GM12891 (cell line): ENCODE data around the gene MTMR3.

Source experiments
- DNase-seq: peaks from one replicate; pipeline ENCODE4 v3.0.0; 2011; ENCODE audit warnings: low spot score; ENCODE audit not compliant: insufficient read length
- FAIRE-seq: peaks from 2 replicates; lab custom pipeline; 2011; peaks lifted over from hg19 to GRCh38; lab: Jason Lieb, UNC
- PAX5 ChIP-seq: IDR thresholded peaks from 2 replicates; pipeline ENCODE4 v1.6.1; 2011; ENCODE audit warnings: low read length, moderate library complexity, mild to moderate bottlenecking; ENCODE audit not compliant: insufficient read depth, severe bottlenecking
- POLR2A ChIP-seq: IDR thresholded peaks from 2 replicates; pipeline ENCODE4 v1.6.1; 2011; ENCODE audit warnings: low read depth, low read length, control low read depth
- POLR2AphosphoS5 ChIP-seq: IDR thresholded peaks from 2 replicates; pipeline ENCODE4 v1.6.1; 2011; ENCODE audit warnings: low read depth, low read length, control low read depth
- POU2F2 ChIP-seq: IDR thresholded peaks from 2 replicates; pipeline ENCODE4 v1.6.1; 2011; ENCODE audit warnings: low read depth, mild to moderate bottlenecking, control low read depth, low read length, moderate library complexity
- SPI1 ChIP-seq: IDR thresholded peaks from 2 replicates; pipeline ENCODE4 v1.6.1; 2011; ENCODE audit warnings: low read depth, low read length, control low read depth
- TAF1 ChIP-seq: IDR thresholded peaks from 2 replicates; pipeline ENCODE4 v1.6.1; 2011; ENCODE audit warnings: low read depth, low read length, control low read depth

Gene MTMR3

DNA sequence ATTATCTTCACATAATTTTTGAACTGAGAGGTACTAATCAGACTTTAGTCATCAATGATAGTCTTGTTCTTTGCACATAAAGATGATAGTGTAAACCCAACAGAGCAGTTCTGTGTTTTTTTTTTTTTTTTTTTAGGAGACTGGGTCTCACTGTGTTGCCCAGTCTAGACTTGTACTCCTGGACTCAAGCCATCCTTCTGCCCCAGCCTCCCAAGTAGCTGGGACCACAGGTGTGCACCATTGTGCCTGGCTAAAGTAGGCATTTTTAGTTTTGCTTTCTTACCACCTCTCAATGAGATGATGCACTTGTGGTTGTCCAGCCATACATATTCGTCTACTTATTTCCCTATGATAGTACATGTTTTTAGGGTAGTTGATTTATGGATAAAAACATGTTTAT is 50.6 kb downstream of the MTMR3 start:
- TF ChIP-seq TAF1 (no peak), SPI1 (no peak), POLR2AphosphoS5 (no peak), PAX5 (no peak), POLR2A (no peak), POU2F2 (no peak)
- DNase-seq = no peak
- peak; percentile 35 for FAIRE-seq

GRCh38 chr22:29934596-29934995 is 51.6 kb downstream of the MTMR3 start:
- DNase-seq = no peak
- TF ChIP-seq TAF1 (no peak), POU2F2 (no peak), POLR2A (no peak)
- no peak for FAIRE-seq

DNA sequence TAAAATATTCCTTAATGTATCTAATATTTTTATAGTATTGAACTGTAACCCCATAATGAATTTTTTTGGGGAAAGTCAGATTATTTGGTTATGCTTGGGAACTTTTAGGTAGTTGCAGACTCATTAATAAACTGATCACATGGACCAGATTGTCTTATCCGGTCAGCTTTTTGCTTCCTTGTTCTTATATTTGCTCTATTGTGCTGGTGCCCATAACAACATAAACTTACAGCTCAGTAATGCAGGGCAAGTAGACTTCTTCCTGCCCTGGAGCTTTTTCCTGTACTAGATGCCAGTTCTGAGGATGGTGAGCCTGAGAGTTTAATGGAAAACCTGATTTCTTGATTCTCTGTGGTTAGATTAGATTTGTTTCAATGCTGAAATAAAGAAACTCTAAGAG is 53.2 kb downstream of the MTMR3 start:
- no peak for DNase-seq
- no peak for TF ChIP-seq PAX5
- TF ChIP-seq TAF1 = no peak
- TF ChIP-seq POU2F2 = no peak
- no peak for TF ChIP-seq POLR2AphosphoS5
- TF ChIP-seq POLR2A = no peak
- TF ChIP-seq SPI1 = no peak
- no peak for FAIRE-seq

GRCh38 chr22:29937940-29938693 is 55.1 kb downstream of the MTMR3 start:
- DNase-seq = peak; percentile 22
- peak; percentile 84 for FAIRE-seq
- peak; percentile 72 for TF ChIP-seq POU2F2
- TF ChIP-seq SPI1 = no peak

DNA sequence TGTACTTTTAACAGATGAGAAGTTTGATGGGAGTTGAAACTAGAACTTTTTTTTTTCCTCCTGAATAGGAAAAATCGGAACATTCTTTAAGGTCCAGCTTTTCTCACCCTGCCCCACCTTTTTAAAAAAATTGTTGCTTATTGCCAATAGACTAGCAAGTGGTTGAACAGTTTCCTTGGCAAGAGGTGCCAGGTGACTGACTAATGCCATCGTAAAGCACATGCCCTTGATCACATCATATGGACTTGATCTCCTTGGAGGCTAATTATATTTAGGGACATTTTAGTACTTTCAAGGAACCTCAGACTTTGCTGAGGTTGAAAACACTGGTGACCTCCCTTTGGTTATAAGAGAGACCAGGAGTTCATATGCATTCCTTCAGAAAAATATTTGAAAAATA is 57.6 kb downstream of the MTMR3 start:
- TF ChIP-seq POLR2A (no peak), POLR2AphosphoS5 (no peak), PAX5 (no peak), POU2F2 (no peak), TAF1 (no peak), SPI1 (no peak)
- DNase-seq (no peak), FAIRE-seq (no peak)

- FAIRE-seq (no peak), DNase-seq (no peak)
- no peak for TF ChIP-seq SPI1
- TF ChIP-seq TAF1 = no peak
- TF ChIP-seq POU2F2 = no peak
- no peak for TF ChIP-seq PAX5
- no peak for TF ChIP-seq POLR2A
- no peak for TF ChIP-seq POLR2AphosphoS5
Observed at GRCh38 chr22:29944339-29944738, 61.4 kb downstream of the MTMR3 start.

GRCh38 chr22:29945435-29945834 is 62.5 kb downstream of the MTMR3 start:
- FAIRE-seq = no peak

DNA sequence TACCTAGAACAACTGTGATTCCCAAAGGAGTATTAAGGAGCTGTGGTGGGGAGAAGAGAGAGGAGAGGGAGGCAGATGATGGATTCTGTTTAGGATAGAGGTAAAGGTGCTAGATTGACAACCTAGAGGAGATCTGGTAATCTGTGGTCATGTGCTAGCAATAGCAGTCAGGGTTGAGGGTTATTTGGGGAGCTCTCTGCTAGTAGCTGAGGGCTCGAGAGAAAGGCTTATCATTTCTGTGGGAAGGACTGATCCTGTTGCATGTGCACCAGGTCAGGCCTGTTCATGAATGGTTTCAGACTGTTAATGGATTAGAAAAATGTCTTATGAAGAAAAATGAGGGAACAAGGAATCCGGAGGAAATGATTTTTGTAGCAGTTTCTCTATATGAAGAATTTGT is 63.2 kb downstream of the MTMR3 start:
- TF ChIP-seq SPI1 (no peak), PAX5 (no peak), TAF1 (no peak), POLR2AphosphoS5 (no peak), POU2F2 (no peak), POLR2A (no peak)
- FAIRE-seq (no peak), DNase-seq (no peak)

More at GRCh38 chr22:29945435-29945834, 62.5 kb downstream of the MTMR3 start:
- no peak for DNase-seq
- TF ChIP-seq PAX5 (no peak), SPI1 (no peak), POLR2A (no peak), POLR2AphosphoS5 (no peak), TAF1 (no peak), POU2F2 (no peak)

DNA sequence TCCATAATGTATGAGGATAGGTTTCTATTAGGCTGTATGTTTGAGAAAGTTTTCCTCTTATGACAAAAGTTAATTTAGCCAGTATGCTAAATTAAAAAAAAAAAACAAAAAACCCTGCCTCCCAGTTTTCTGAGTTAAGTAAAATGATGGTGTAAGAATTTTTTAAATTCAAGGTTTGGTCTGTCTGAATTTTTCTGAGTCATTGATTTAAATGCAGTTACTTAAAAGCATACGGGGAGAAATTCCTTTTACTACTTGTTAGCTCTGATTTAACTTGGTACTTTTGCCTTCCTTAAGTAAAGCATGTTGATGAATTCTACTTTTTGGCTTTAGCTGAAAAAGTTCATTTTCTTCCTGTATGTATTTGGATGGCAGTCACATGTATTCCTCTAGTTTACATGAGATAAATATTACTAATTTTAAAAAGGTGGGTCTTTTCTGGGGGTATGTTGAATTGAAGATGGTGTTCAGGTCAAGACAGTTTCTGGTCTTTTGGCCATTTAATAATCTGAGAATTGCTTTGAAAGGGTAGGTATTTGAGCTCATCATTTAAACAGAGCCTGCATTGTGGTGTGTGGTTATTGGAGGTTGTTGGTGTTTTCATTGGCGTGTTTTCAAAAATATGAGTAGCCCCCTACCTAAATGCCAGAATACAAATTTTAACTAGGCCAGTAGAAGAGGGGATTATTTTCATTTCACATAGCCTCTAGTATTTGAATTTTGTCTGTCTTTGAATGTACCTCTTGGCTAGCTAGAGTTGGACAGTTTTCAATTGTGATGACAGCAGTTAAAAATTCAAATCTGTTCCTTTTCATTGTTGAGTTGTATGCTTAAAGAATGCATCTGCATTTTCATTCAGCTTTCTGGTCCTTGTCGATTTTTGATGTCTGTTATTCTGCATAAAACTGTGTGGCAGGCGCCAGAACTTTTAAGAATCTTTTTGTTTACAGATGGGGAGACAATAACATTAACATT is 64.7 kb downstream of the MTMR3 start:
- no peak for TF ChIP-seq POLR2A
- no peak for TF ChIP-seq SPI1
- TF ChIP-seq TAF1 = no peak
- no peak for TF ChIP-seq PAX5
- no peak for TF ChIP-seq POU2F2
- TF ChIP-seq POLR2AphosphoS5 = no peak
- FAIRE-seq (no peak), DNase-seq (no peak)

- DNase-seq (no peak), FAIRE-seq (no peak)
- TF ChIP-seq SPI1 (no peak), POLR2AphosphoS5 (no peak), PAX5 (no peak), POU2F2 (no peak), POLR2A (no peak), TAF1 (no peak)
Observed at GRCh38 chr22:29948385-29948769, 65.4 kb downstream of the MTMR3 start.
